Esophagus muscularis mucosa (tissue), 3 donors: ENCODE data around the gene FAM43B.

Source experiments
- CTCF ChIP-seq, 3 experiments: fragments of 200-600 bp in 2 of 3; fragments of 450-650 bp in 1 of 3; sonication (generic) in 2 of 3; IDR thresholded peaks; one replicate each; pipeline ENCODE4 v1.5.1; 2017 to 2019; ENCODE audit warnings: antibody characterized with exemption in 3 of 3, mild to moderate bottlenecking in 2 of 3, moderate library complexity in 1 of 3
- POLR2A ChIP-seq: fragments of 450-650 bp; IDR thresholded peaks from one replicate; pipeline ENCODE4 v1.6.1; 2017; ENCODE audit warnings: antibody characterized with exemption, moderate library complexity, mild to moderate bottlenecking, low read depth
- POLR2AphosphoS5 ChIP-seq, 2 donors: sonication (generic); formaldehyde crosslinking; IDR thresholded peaks; one replicate each; pipeline ENCODE4 v1.6.1; 2017; ENCODE audit warnings: antibody characterized with exemption in 2 of 2

GRCh38 chr1:20560966-20561365, 8.6 kb downstream of the FAM43B start:
- TF ChIP-seq CTCF (IDR thresholded peaks at IDR 0.05) (no peak), POLR2AphosphoS5 (IDR thresholded peaks at IDR 0.05) (no peak), POLR2A (no peak)
